ENCODE measurements around the gene FAF1.
A peak's percentile ranks its signal among the peaks of the same experiment; 100 is the strongest.

FAF1 gene

GRCh38 chr1:50418600-50419109, 541.4 kb downstream of the FAF1 start:
- TF ChIP-seq CTCF (IDR thresholded peaks at IDR 0.05), result no peak
- Histone ChIP-seq H3K4me3 (peak overlapping the region; percentile 61), H3K27ac (no peak overlapping the region)
- no peak for DNase-seq (ENCODE audit: low spot score)

- TF ChIP-seq CTCF (IDR thresholded peaks at IDR 0.05), result no peak
- DNase-seq (ENCODE audit: low spot score), result no peak
- Histone ChIP-seq H3K4me3 (peak overlapping the region; percentile 61), H3K27ac (no peak overlapping the region)
Measured at GRCh38 chr1:50417946-50418599, 542.0 kb downstream of the FAF1 start.

GRCh38 chr1:50417507-50417906, 542.6 kb downstream of the FAF1 start:
- DNase-seq (ENCODE audit: low spot score), result no peak
- TF ChIP-seq CTCF (IDR thresholded peaks at IDR 0.05), result no peak
- H3K4me3 ChIP-seq, result peak overlapping the region; percentile 26

GRCh38 chr1:50416553-50417453, 543.3 kb downstream of the FAF1 start:
- no peak for DNase-seq (ENCODE audit: low spot score)
- peak overlapping the region; percentile 29 for H3K4me3 ChIP-seq

More at GRCh38 chr1:50417507-50417906, 542.6 kb downstream of the FAF1 start:
- H3K27ac ChIP-seq, result no peak overlapping the region

GRCh38 chr1:50416150-50416527, 543.9 kb downstream of the FAF1 start:
- Histone ChIP-seq H3K27ac (no peak overlapping the region), H3K4me3 (no peak overlapping the region)
- no peak for DNase-seq (ENCODE audit: low spot score)
- no peak for TF ChIP-seq CTCF (IDR thresholded peaks at IDR 0.05)

More at GRCh38 chr1:50416553-50417453, 543.3 kb downstream of the FAF1 start:
- no peak for TF ChIP-seq CTCF (IDR thresholded peaks at IDR 0.05)
- no peak overlapping the region for H3K27ac ChIP-seq

- no peak overlapping the region for H3K27ac ChIP-seq
- H3K4me3 ChIP-seq, result no peak overlapping the region
- DNase-seq (ENCODE audit: low spot score), result no peak
- TF ChIP-seq CTCF (IDR thresholded peaks at IDR 0.05), result no peak
Measured at GRCh38 chr1:50415235-50416149, 544.6 kb downstream of the FAF1 start.

Data from coronary artery (tissue), 2 donors.